ENCODE measurements around the gene SLC5A9. TPM values are rescaled to one million over a fixed set of nuclear protein-coding genes. Genes with fewer than 3 reads are reported as not detected.

Gene SLC5A9
- total RNA-seq, 1 experiment from 2014 or later, result not detected

DNA sequence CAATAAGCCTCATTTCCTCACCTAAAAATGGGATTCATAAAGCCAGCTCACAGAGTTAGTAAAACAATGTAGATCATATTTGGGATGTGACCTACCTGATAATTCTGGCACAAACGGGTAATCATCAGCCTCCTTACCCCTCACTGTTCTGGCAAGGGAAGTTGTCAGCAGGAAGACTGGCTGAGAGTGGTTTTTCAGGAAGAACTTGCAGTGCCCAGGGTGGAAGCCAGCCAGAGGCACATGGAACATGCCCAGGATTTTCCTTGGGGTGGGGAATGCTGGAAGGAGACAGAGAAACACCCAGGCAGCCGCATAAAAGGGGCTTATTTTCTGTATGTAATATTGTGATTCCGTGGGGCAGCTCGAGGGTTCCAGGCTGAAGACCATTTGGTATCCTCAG lies 7.7 kb upstream of the SLC5A9 start:
- Histone ChIP-seq H3K18ac (ENCODE audit: insufficient read length, low read depth, low read length) (no peak overlapping the region), H3T11ph (ENCODE audit: low read length) (no peak overlapping the region), H3K79me1 (ENCODE audit: insufficient read depth, low read depth, low read length, poor library complexity, severe bottlenecking) (no peaks in the 10 kb centered on the region), H3K9me3 (ENCODE audit: control insufficient read depth, low read depth, low read length) (no peaks in the 10 kb centered on the region), H3K4me1 (ENCODE audit: insufficient read depth, low read length) (peaks cover 6% of the 10 kb centered on the region; the same call in 1 of the 2 replicates), H4K91ac (ENCODE audit: insufficient read length, low read depth, low read length) (no peak overlapping the region), H2BK20ac (ENCODE audit: low read depth, low read length, poor library complexity, severe bottlenecking) (no peak overlapping the region), H3K79me2 (ENCODE audit: insufficient read depth, low read length) (no peaks in the 10 kb centered on the region), H2BK5ac (ENCODE audit: insufficient read length, low read length) (no peak overlapping the region), H2AFZ (ENCODE audit: low read length) (no peak overlapping the region), H4K8ac (replicated peaks; ENCODE audit: insufficient read length, low read depth, low read length) (no peak overlapping the region), H2BK15ac (ENCODE audit: low read depth, low read length) (no peak overlapping the region), H3K9ac (ENCODE audit: extremely low read depth, insufficient read length, low read length) (no peak overlapping the region), H4K20me1 (ENCODE audit: control insufficient read depth, insufficient read depth, insufficient read length) (no peaks in the 10 kb centered on the region), H3K4me2 (ENCODE audit: insufficient read depth, insufficient read length, low read length) (no peak overlapping the region), H3K23ac (ENCODE audit: insufficient read length, low read depth, low read length) (no peak overlapping the region), H3K23me2 (ENCODE audit: insufficient read length, low read depth, low read length, poor library complexity, severe bottlenecking) (no peaks in the 10 kb centered on the region), H3K56ac (ENCODE audit: insufficient read length, low read depth, low read length) (no peak overlapping the region), H4K5ac (ENCODE audit: insufficient read length, low read depth, low read length) (no peak overlapping the region), H2BK12ac (ENCODE audit: insufficient read length, low read depth, low read length) (no peak overlapping the region), H3K27me3 (ENCODE audit: insufficient read depth, low read length) (no peaks in the 10 kb centered on the region), H3K27ac (ENCODE audit: insufficient read length, low read depth, low read length) (no peak overlapping the region), H2AK5ac (ENCODE audit: insufficient read length, low read length) (no peak overlapping the region), H3K4ac (ENCODE audit: low read depth, low read length) (no peak overlapping the region), H2BK120ac (ENCODE audit: low read depth, low read length, poor library complexity, severe bottlenecking) (no peak overlapping the region), H3K14ac (ENCODE audit: insufficient read depth, low read length) (no peak overlapping the region)
- Mint-ChIP-seq H3K27me3 (ENCODE audit: low read depth) (peaks cover 1% of the 10 kb centered on the region; the same call in 1 of the 2 replicates), H3K36me3 (ENCODE audit: insufficient read depth in 1 of 3, low read depth in 3 of 3) (peaks cover 0 to 13% (median 10%) of the 10 kb centered on the region in 3 experiments; a peak in 5 of 7 replicates), H3K9me3 (peaks cover 10 to 12% of the 10 kb centered on the region in 2 experiments), H3K4me3 (no peak overlapping the region; a peak in 1 of 5 replicates), H3K4me1 (peaks cover 48 to 64% of the 10 kb centered on the region in 2 experiments), H3K27ac (peak overlapping the region in 2 of 3 experiments; percentile 36 to 88; a peak in 2 of 7 replicates)
- TF ChIP-seq, protein P1, sequence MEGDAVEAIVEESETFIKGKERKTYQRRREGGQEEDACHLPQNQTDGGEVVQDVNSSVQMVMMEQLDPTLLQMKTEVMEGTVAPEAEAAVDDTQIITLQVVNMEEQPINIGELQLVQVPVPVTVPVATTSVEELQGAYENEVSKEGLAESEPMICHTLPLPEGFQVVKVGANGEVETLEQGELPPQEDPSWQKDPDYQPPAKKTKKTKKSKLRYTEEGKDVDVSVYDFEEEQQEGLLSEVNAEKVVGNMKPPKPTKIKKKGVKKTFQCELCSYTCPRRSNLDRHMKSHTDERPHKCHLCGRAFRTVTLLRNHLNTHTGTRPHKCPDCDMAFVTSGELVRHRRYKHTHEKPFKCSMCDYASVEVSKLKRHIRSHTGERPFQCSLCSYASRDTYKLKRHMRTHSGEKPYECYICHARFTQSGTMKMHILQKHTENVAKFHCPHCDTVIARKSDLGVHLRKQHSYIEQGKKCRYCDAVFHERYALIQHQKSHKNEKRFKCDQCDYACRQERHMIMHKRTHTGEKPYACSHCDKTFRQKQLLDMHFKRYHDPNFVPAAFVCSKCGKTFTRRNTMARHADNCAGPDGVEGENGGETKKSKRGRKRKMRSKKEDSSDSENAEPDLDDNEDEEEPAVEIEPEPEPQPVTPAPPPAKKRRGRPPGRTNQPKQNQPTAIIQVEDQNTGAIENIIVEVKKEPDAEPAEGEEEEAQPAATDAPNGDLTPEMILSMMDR (conservative IDR thresholded peaks at IDR 0.05), result no peak
- DNase-seq, result no peak
- no CpG with 5 or more reads among the region's 4 CpGs for WGBS (ENCODE audit: extremely low coverage, insufficient read length, low lambda C conversion rate)

Measured in H9 (cell line).